ENCODE results near the gene EMC8.

EMC8 gene

DNA sequence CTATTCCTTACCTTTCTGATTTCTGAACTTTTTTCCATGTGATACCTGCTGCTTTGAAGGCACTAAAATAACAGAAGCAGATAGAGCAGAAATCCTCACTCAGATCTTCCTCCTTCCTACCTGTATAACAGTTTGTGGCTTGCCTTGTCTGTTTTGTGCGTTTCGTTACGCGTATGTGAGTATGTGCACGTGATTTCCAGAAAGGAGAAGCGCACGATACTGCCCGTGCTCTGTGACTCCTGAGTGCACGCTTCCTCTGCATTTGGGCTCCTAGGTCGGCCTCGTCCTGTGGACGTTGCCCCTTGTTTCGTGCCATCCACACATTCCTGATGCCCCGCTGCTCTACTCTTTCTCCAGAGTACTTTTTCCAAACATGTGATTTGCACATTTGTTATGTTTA, 4.2 kb upstream of the EMC8 start:
- no CpG with 5 or more reads among the region's 14 CpGs for WGBS (ENCODE audit: extremely low coverage, insufficient coverage, insufficient read length)
- H3K27me3 ChIP-seq (ENCODE audit: insufficient read depth, low read length), result no peaks in the 10 kb centered on the region
- H3K9me3 ChIP-seq (ENCODE audit: insufficient read depth, low read depth, low read length), result peaks cover 2% of the 10 kb centered on the region
- no peak overlapping the region for H2AFZ ChIP-seq (ENCODE audit: insufficient read depth, low read length, poor library complexity)
- peaks cover 18% of the 10 kb centered on the region for H3K79me2 ChIP-seq (ENCODE audit: control insufficient read depth, insufficient read depth, low read length, poor library complexity)
- no peak overlapping the region for H3K4ac ChIP-seq (ENCODE audit: low read depth, low read length)
- H2BK120ac ChIP-seq (ENCODE audit: insufficient read depth, low read length, poor library complexity), result no peak overlapping the region
- H4K8ac ChIP-seq (ENCODE audit: low read depth, low read length), result no peak overlapping the region
- no peak for DNase-seq
- peaks cover 0 to 6% of the 10 kb centered on the region in 2 experiments for H3K4me1 ChIP-seq (ENCODE audit: control insufficient read depth in 1 of 2, insufficient read depth in 2 of 2, low read length in 2 of 2)
- no peak overlapping the region for H4K91ac ChIP-seq (ENCODE audit: low read depth, low read length)
- H2BK12ac ChIP-seq (ENCODE audit: low read length), result no peak overlapping the region
- peaks cover 12% of the 10 kb centered on the region for H3K79me1 ChIP-seq (ENCODE audit: low read length)
- H2BK5ac ChIP-seq (ENCODE audit: low read depth, low read length, poor library complexity), result no peak overlapping the region
- H4K12ac ChIP-seq (ENCODE audit: low read depth, low read length), result no peak overlapping the region
- peaks cover 32 to 50% of the 10 kb centered on the region in 2 experiments for H3K36me3 ChIP-seq (ENCODE audit: control insufficient read depth in 1 of 2, insufficient read depth in 2 of 2, low read length in 2 of 2)
- H3K27ac ChIP-seq (ENCODE audit: low read depth, low read length), result no peak overlapping the region
- no peak overlapping the region for H3K9ac ChIP-seq (ENCODE audit: low read length)
- no peak overlapping the region for H3K4me2 ChIP-seq (ENCODE audit: low read length)
- H3K14ac ChIP-seq (ENCODE audit: low read length), result no peak overlapping the region
- no peak overlapping the region for H3K4me3 ChIP-seq (ENCODE audit: low read depth, low read length)
- H3K23ac ChIP-seq (ENCODE audit: low read length), result no peak overlapping the region
- no peak overlapping the region for H3K18ac ChIP-seq (ENCODE audit: low read length)
- no peak overlapping the region for H2AK5ac ChIP-seq (ENCODE audit: low read length)

DNA sequence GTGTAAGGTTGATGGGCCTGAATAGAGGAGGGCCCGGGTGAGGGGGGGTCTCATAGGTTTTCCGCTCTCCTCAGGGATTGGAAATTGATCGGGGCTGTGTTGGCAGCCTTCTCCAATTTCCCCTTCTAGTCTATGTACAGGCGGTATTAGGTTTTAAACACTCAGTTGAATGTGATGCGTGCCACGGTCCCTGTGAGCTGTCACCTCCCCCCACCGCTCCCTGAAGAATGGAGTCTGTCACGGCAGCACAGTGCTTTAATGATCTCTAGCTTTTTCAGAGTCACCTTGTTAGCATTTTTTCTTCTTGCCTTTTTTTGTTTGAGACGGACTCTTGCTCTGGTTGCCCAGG, 951 bp upstream of the EMC8 start:
- no peak overlapping the region for H2BK5ac ChIP-seq (ENCODE audit: low read depth, low read length, poor library complexity)
- peaks cover 33 to 51% of the 10 kb centered on the region in 2 experiments for H3K36me3 ChIP-seq (ENCODE audit: control insufficient read depth in 1 of 2, insufficient read depth in 2 of 2, low read length in 2 of 2)
- peak in 1 of 2 donors; percentile 21 for DNase-seq
- H3K18ac ChIP-seq (ENCODE audit: low read length), result no peak overlapping the region
- no peak overlapping the region for H2BK120ac ChIP-seq (ENCODE audit: insufficient read depth, low read length, poor library complexity)
- peaks cover 0 to 10% of the 10 kb centered on the region in 2 experiments for H3K4me1 ChIP-seq (ENCODE audit: control insufficient read depth in 1 of 2, insufficient read depth in 2 of 2, low read length in 2 of 2)
- peaks cover 12% of the 10 kb centered on the region for H3K79me1 ChIP-seq (ENCODE audit: low read length)
- H3K27me3 ChIP-seq (ENCODE audit: insufficient read depth, low read length), result no peaks in the 10 kb centered on the region
- H3K79me2 ChIP-seq (ENCODE audit: control insufficient read depth, insufficient read depth, low read length, poor library complexity), result peaks cover 22% of the 10 kb centered on the region
- H2AK5ac ChIP-seq (ENCODE audit: low read length), result no peak overlapping the region
- H3K4me2 ChIP-seq (ENCODE audit: low read length), result peak overlapping the region; percentile 93
- peak overlapping the region; percentile 98 for H3K14ac ChIP-seq (ENCODE audit: low read length)
- peak overlapping the region; percentile 99 for H4K8ac ChIP-seq (ENCODE audit: low read depth, low read length)
- H2BK12ac ChIP-seq (ENCODE audit: low read length), result no peak overlapping the region
- no CpG with 5 or more reads among the region's 9 CpGs for WGBS (ENCODE audit: extremely low coverage, insufficient coverage, insufficient read length)
- H4K91ac ChIP-seq (ENCODE audit: low read depth, low read length), result no peak overlapping the region
- H3K4me3 ChIP-seq (ENCODE audit: low read depth, low read length), result peak overlapping the region; percentile 99
- no peak overlapping the region for H3K23ac ChIP-seq (ENCODE audit: low read length)
- H4K12ac ChIP-seq (ENCODE audit: low read depth, low read length), result peak overlapping the region; percentile 35
- H3K9ac ChIP-seq (ENCODE audit: low read length), result peak overlapping the region; percentile 87
- H3K9me3 ChIP-seq (ENCODE audit: insufficient read depth, low read depth, low read length), result no peaks in the 10 kb centered on the region
- no peak overlapping the region for H2AFZ ChIP-seq (ENCODE audit: insufficient read depth, low read length, poor library complexity)
- no peak overlapping the region for H3K27ac ChIP-seq (ENCODE audit: low read depth, low read length)
- peak overlapping the region; percentile 99 for H3K4ac ChIP-seq (ENCODE audit: low read depth, low read length)

DNA sequence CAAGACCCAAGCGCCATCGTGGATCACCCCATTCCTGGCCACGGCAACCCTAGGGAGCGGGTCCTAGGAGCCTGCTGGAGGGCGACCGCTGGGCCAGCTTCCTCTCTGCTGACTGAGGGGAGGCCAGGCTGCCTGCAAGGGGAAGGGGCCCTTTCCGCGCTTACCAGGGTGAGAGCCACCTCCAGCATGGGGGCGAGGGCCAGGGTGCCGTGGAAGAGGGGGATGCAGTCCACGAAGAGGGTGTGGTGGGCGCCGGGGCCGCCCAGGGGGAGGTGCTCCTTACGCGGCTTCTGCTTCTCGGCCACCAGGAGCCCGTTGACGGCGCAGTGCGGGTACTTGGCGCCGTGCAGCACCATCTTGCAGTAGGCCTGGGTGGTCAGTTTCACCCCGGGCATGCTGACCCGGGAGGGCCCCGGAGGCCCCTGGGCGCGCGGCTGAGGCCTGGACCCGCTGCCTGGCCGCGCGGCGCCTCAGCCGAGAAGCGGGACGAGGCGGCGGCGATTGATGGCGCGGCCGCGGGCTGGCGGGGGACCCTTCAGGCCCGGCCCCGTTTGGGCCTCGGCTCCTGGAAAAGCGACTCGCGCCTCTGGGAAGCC, 345 bp downstream of the EMC8 start:
- Histone ChIP-seq H2BK120ac (ENCODE audit: insufficient read depth, low read length, poor library complexity) (peak overlapping the region; percentile 81), H3K4me2 (ENCODE audit: low read length) (peak overlapping the region; percentile 94), H3K79me1 (ENCODE audit: low read length) (peaks cover 12% of the 10 kb centered on the region), H3K4me3 (ENCODE audit: low read depth, low read length) (peak overlapping the region; percentile 99), H3K4me1 (ENCODE audit: control insufficient read depth in 1 of 2, insufficient read depth in 2 of 2, low read length in 2 of 2) (peaks cover 0 to 10% of the 10 kb centered on the region in 2 experiments), H3K36me3 (ENCODE audit: control insufficient read depth in 1 of 2, insufficient read depth in 2 of 2, low read length in 2 of 2) (peaks cover 33 to 52% of the 10 kb centered on the region in 2 experiments), H3K23ac (ENCODE audit: low read length) (no peak overlapping the region), H2AFZ (ENCODE audit: insufficient read depth, low read length, poor library complexity) (peak overlapping the region; percentile 68), H4K8ac (ENCODE audit: low read depth, low read length) (peak overlapping the region; percentile 96), H3K9ac (ENCODE audit: low read length) (peak overlapping the region; percentile 97), H3K27me3 (ENCODE audit: insufficient read depth, low read length) (no peaks in the 10 kb centered on the region), H3K4ac (ENCODE audit: low read depth, low read length) (peak overlapping the region; percentile 78), H3K14ac (ENCODE audit: low read length) (peak overlapping the region; percentile 60), H3K9me3 (ENCODE audit: insufficient read depth, low read depth, low read length) (no peaks in the 10 kb centered on the region), H3K18ac (ENCODE audit: low read length) (peak overlapping the region; percentile 87), H3K27ac (ENCODE audit: low read depth, low read length) (peak overlapping the region; percentile 58), H2BK12ac (ENCODE audit: low read length) (no peak overlapping the region), H2AK5ac (ENCODE audit: low read length) (peak overlapping the region; percentile 17), H4K12ac (ENCODE audit: low read depth, low read length) (peak overlapping the region; percentile 90), H3K79me2 (ENCODE audit: control insufficient read depth, insufficient read depth, low read length, poor library complexity) (peaks cover 22% of the 10 kb centered on the region), H2BK5ac (ENCODE audit: low read depth, low read length, poor library complexity) (peak overlapping the region; percentile 74), H4K91ac (ENCODE audit: low read depth, low read length) (peak overlapping the region; percentile 89)
- DNase-seq, result peak; percentile 17 to 43
- no CpG with 5 or more reads among the region's 51 CpGs for WGBS (ENCODE audit: extremely low coverage, insufficient coverage, insufficient read length)

DNA sequence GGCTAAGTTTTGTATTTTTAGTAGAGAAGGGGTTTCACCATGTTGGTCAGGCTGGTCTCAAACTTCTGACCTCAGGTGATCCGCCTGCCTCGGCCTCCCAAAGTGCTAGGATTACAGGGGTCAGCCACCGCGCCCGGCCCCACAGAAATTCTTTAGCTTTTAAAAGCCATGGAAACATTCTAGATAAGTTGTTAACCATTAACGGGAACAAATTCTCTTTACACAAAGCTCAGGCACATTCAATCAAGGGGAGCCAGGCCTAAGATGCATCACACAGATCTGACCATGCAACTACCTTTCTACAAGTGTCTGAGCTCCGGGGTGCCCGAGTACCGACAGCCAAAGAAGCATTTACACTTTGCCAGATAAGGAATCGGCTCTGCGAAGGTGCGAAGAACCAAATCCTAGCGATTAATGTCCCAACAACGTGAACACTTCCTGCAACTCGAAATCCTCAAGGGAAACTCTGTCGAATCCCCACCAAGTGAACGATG, 1.0 kb downstream of the EMC8 start:
- Histone ChIP-seq H3K14ac (ENCODE audit: low read length) (no peak overlapping the region), H4K91ac (ENCODE audit: low read depth, low read length) (no peak overlapping the region), H4K12ac (ENCODE audit: low read depth, low read length) (no peak overlapping the region), H2AK5ac (ENCODE audit: low read length) (no peak overlapping the region), H3K79me1 (ENCODE audit: low read length) (peaks cover 12% of the 10 kb centered on the region), H3K36me3 (ENCODE audit: control insufficient read depth in 1 of 2, insufficient read depth in 2 of 2, low read length in 2 of 2) (peaks cover 32 to 48% of the 10 kb centered on the region in 2 experiments), H3K27ac (ENCODE audit: low read depth, low read length) (no peak overlapping the region), H3K23ac (ENCODE audit: low read length) (no peak overlapping the region), H3K9me3 (ENCODE audit: insufficient read depth, low read depth, low read length) (peaks cover 2% of the 10 kb centered on the region), H3K4me1 (ENCODE audit: control insufficient read depth in 1 of 2, insufficient read depth in 2 of 2, low read length in 2 of 2) (peaks cover 0 to 10% of the 10 kb centered on the region in 2 experiments), H2BK5ac (ENCODE audit: low read depth, low read length, poor library complexity) (no peak overlapping the region), H3K79me2 (ENCODE audit: control insufficient read depth, insufficient read depth, low read length, poor library complexity) (peaks cover 22% of the 10 kb centered on the region), H3K9ac (ENCODE audit: low read length) (peak overlapping the region; percentile 97), H3K4me3 (ENCODE audit: low read depth, low read length) (peak overlapping the region; percentile 99), H3K27me3 (ENCODE audit: insufficient read depth, low read length) (no peaks in the 10 kb centered on the region), H3K4me2 (ENCODE audit: low read length) (peak overlapping the region; percentile 94), H4K8ac (ENCODE audit: low read depth, low read length) (no peak overlapping the region), H2BK12ac (ENCODE audit: low read length) (no peak overlapping the region), H2BK120ac (ENCODE audit: insufficient read depth, low read length, poor library complexity) (no peak overlapping the region), H3K4ac (ENCODE audit: low read depth, low read length) (peak overlapping the region; percentile 78), H2AFZ (ENCODE audit: insufficient read depth, low read length, poor library complexity) (no peak overlapping the region), H3K18ac (ENCODE audit: low read length) (no peak overlapping the region)
- no peak for DNase-seq
- WGBS (ENCODE audit: extremely low coverage, insufficient coverage, insufficient read length), result no CpG with 5 or more reads among the region's 17 CpGs

Data from trophoblast cell (in vitro differentiated cells and primary cell).